ENCODE data around the gene TAS2R60.

DNA sequence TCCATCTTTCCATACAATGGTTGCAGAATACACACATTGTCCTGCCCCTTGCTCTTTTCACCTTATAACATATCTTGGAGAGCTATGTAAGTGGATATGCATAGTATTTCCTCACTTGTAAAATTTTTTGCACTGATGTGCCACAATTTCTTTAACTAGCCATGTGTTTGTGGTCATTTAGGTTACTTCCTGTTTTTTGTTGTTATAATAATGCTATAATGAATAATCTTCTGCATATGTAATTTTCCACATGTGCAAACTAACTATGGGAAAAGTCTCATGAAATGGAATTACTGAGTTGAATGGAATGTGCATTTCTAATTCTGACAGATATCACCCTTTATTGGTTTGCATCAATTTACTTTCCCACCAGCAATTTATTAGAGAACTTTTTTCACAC, 37.2 kb downstream of the TAS2R60 start:
- TF ChIP-seq, protein P1, sequence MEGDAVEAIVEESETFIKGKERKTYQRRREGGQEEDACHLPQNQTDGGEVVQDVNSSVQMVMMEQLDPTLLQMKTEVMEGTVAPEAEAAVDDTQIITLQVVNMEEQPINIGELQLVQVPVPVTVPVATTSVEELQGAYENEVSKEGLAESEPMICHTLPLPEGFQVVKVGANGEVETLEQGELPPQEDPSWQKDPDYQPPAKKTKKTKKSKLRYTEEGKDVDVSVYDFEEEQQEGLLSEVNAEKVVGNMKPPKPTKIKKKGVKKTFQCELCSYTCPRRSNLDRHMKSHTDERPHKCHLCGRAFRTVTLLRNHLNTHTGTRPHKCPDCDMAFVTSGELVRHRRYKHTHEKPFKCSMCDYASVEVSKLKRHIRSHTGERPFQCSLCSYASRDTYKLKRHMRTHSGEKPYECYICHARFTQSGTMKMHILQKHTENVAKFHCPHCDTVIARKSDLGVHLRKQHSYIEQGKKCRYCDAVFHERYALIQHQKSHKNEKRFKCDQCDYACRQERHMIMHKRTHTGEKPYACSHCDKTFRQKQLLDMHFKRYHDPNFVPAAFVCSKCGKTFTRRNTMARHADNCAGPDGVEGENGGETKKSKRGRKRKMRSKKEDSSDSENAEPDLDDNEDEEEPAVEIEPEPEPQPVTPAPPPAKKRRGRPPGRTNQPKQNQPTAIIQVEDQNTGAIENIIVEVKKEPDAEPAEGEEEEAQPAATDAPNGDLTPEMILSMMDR (conservative IDR thresholded peaks at IDR 0.05; ENCODE audit: low read length), result no peak
- no peak for TF ChIP-seq EZH2phosphoT487 (IDR thresholded peaks at IDR 0.05; ENCODE audit: borderline replicate concordance, low read depth, low read length)

Measured in OCI-LY7 (cell line).